NCI-H526 treated with DMSO at 0.1 percent for 48 hours (cell line): ENCODE data around the gene JARID2.
"Not testable (repeated sequence)": the region's sequence is repeated elsewhere in the genome, so short reads cannot be mapped to it uniquely, and the experiment has no call there.

Experiments used
- DNase-seq: peaks from one replicate; lab custom pipeline; 2025; lab: John Stamatoyannopoulos, UW

The JARID2 gene

GRCh38 chr6:15401120-15401519 lies 155.3 kb downstream of the JARID2 start:
- DNase-seq = no peak

GRCh38 chr6:15401769-15402250 lies 155.9 kb downstream of the JARID2 start:
- DNase-seq = no peak

GRCh38 chr6:15402406-15403045 lies 156.7 kb downstream of the JARID2 start:
- no peak for DNase-seq

- no peak for DNase-seq
These were observed 157.4 kb downstream of the JARID2 start for GRCh38 chr6:15403094-15403755.

GRCh38 chr6:15404685-15404980 lies 158.8 kb downstream of the JARID2 start:
- DNase-seq = peak; percentile 15

GRCh38 chr6:15405129-15406068 lies 159.5 kb downstream of the JARID2 start:
- DNase-seq = no peak

GRCh38 chr6:15406452-15406851 lies 160.6 kb downstream of the JARID2 start:
- no peak for DNase-seq

GRCh38 chr6:15408008-15408407 lies 162.1 kb downstream of the JARID2 start:
- no peak for DNase-seq

GRCh38 chr6:15408758-15409157 lies 162.9 kb downstream of the JARID2 start:
- DNase-seq = no peak

- no peak for DNase-seq
These were observed 163.6 kb downstream of the JARID2 start for GRCh38 chr6:15409301-15410125.

- DNase-seq = no peak
These were observed 164.2 kb downstream of the JARID2 start for GRCh38 chr6:15410126-15410391.

- DNase-seq = no peak
These were observed 164.9 kb downstream of the JARID2 start for GRCh38 chr6:15410752-15411151.

- DNase-seq = no peak
These were observed 165.9 kb downstream of the JARID2 start for GRCh38 chr6:15411766-15412165.

- DNase-seq = no peak
These were observed 166.9 kb downstream of the JARID2 start for GRCh38 chr6:15412767-15413166.

- DNase-seq = no peak
These were observed 167.8 kb downstream of the JARID2 start for GRCh38 chr6:15413466-15414234.

- no peak for DNase-seq
These were observed 168.4 kb downstream of the JARID2 start for GRCh38 chr6:15414235-15414612.

GRCh38 chr6:15415622-15416021 lies 169.8 kb downstream of the JARID2 start:
- not testable (repeated sequence) for DNase-seq

- no peak for DNase-seq
These were observed 171.2 kb downstream of the JARID2 start for GRCh38 chr6:15416932-15417509.

GRCh38 chr6:15417811-15418210 lies 171.9 kb downstream of the JARID2 start:
- no peak for DNase-seq

- DNase-seq = no peak
These were observed 173.6 kb downstream of the JARID2 start for GRCh38 chr6:15419493-15419892.

GRCh38 chr6:15420959-15421438 lies 175.1 kb downstream of the JARID2 start:
- DNase-seq = no peak
